ENCODE measurements around the gene MAMLD1. TPM values are rescaled to one million over a fixed set of nuclear protein-coding genes. Genes with fewer than 3 reads are reported as not detected.
A peak's percentile ranks its signal among the peaks of the same experiment; 100 is the strongest.

MAMLD1 gene
- total RNA-seq, 4 donors from 2014 or later: 0.20 to 1.2 (median 0.95) TPM; not detected in 1

DNA sequence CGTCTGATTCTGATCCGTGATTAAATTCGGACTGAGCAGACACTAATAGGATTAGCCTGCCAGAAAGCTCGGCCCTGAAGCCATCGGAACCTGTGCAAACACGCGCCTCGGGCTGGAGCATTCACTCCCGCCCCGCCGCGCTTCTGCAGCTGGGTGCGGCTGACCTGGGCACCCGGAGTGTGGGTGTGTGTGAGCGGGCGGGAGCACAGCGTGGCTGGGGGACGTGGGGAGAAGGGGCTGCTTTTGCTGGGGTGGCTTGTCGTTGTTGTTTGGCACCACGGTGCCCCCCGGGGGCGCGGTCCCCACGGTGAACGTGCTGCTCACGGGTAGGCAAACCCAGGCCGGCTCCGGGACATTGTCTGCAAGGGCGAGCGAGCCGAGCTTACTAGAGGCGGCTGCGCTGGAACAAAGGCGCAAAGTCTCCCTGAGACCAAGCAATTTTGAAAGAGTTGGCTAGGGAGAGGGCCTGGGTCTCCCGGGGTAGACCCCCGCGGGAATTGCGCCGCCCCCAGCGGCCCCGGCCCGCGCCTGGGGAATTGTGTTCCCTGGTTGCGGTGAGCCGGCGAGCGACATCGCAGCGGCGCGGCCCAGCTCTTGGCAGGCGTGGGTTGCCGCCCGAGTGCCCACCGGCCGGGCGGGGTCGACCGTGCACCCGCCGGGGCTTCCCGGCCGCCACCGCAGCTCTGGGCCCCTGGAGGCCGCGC is 1.4 kb downstream of the MAMLD1 start:
- WGBS, 2 donors (ENCODE audit: low coverage in 1 of 2): 44% methylated on average over 42 of the region's 66 CpGs; no CpG with 5 or more reads in 1 of the 2 donors

GRCh38 chrX:150365051-150365989 is 2.2 kb downstream of the MAMLD1 start:
- H3K36me3 ChIP-seq: no peaks in the 10 kb centered on the region
- in situ Hi-C loops (cut with MboI; ENCODE audit: low pct_ligation_motif_present in 1 of 4, low pct_unique_long_range_greater_than_20kb in 1 of 4, low sequenced_read_pairs in 3 of 4): loop anchor here in 2 of 4 donors (25.0 kb wide), 1 partner anchor 403 kb away; no protein-coding TSS in a partner anchor
- DNase-seq: peak; percentile 65
- 45% methylated on average over 58 of the region's 75 CpGs; no CpG with 5 or more reads in 1 of the 2 donors for WGBS, 2 donors (ENCODE audit: low coverage in 1 of 2)
- peak overlapping the region; percentile 42 to 68 (median 43) for H3K4me3 ChIP-seq
- intact Hi-C loops (cut with DNase I; ENCODE audit: low total_unique reads): loop anchor here (5.0 kb wide), 1 partner anchor 177 kb away; no protein-coding TSS in a partner anchor
- TF ChIP-seq POLR2AphosphoS5 (IDR thresholded peaks at IDR 0.05): no peak
- TF ChIP-seq EP300 (IDR thresholded peaks at IDR 0.05; ENCODE audit: low read depth): no peak
- peak; percentile 17 for TF ChIP-seq POLR2A (IDR thresholded peaks at IDR 0.05)
- TF ChIP-seq CTCF (IDR thresholded peaks at IDR 0.05): peak; percentile 31 to 43 (median 42)
- H3K27me3 ChIP-seq: peaks cover 34% of the 10 kb centered on the region
- H3K4me1 ChIP-seq: peaks cover 0 to 28% (median 9%) of the 10 kb centered on the region in 4 donors
- no peaks in the 10 kb centered on the region for H3K9me3 ChIP-seq
- peak overlapping the region; percentile 79 to 88 (median 85) for H3K27ac ChIP-seq

More for the DNA sequence above, 1.4 kb downstream of the MAMLD1 start:
- Histone ChIP-seq H3K27ac (peak overlapping the region; percentile 79 to 88 (median 85)), H3K4me3 (peak overlapping the region; percentile 20 to 68 (median 43)), H3K4me1 (peaks cover 0 to 28% (median 9%) of the 10 kb centered on the region in 4 donors), H3K9me3 (no peaks in the 10 kb centered on the region), H3K36me3 (no peaks in the 10 kb centered on the region), H3K27me3 (peaks cover 34% of the 10 kb centered on the region)
- TF ChIP-seq POLR2A (IDR thresholded peaks at IDR 0.05) (no peak), POLR2AphosphoS5 (IDR thresholded peaks at IDR 0.05) (no peak), EP300 (IDR thresholded peaks at IDR 0.05; ENCODE audit: low read depth) (no peak), CTCF (IDR thresholded peaks at IDR 0.05) (no peak)
- DNase-seq: peak; percentile 21
- intact Hi-C loops (cut with DNase I; ENCODE audit: low total_unique reads): loop anchor here (5.0 kb wide), 1 partner anchor 178 kb away; no protein-coding TSS in a partner anchor
- in situ Hi-C loops (cut with MboI; ENCODE audit: low pct_ligation_motif_present in 1 of 4, low pct_unique_long_range_greater_than_20kb in 1 of 4, low sequenced_read_pairs in 3 of 4): loop anchor here in 2 of 4 donors (25.0 kb wide), 1 partner anchor 402 kb away; no protein-coding TSS in a partner anchor

DNA sequence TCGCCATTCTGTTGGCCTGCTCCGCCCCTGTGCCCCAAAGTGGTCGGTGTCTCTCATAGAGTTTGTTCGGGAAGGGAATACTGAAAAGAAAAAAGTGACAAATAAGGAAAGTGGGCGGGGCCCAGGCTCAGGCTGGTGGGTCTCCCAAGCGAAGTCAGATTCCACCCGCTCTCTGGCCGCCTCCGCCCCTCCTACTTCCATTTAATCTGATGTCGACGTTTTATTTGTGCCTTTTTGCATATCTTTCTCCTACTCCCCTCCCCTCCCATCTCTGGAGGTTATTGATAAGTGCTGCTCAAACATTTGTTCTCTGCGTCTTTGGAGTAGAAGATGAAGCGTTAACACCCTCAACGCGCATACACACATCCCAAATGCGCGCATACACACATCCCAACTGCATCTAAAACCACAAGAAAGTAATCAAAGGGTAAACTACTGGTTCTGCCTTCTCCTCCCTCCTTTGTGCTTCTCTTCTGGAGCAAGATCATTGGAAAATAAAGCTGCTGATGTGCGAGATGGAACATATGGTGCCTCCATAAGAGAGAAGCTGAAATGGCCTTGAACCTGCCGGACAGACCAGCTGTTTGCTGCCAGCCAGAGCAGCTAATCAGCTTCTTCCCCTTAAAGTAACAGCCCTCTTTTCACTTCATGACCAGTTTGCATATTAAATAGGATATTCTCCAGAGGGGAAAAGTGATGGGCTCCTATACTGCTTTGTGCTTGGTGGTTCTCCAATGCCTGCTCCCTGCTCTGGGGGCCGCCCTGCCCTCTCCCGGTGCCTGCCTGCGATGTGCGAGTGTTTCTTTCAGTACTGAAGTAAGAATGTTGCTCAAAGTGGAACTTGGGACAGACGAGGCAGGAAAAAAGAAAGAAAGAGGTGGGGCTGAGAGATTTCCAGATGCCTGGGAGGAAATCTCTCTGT is 3.1 kb downstream of the MAMLD1 start:
- Histone ChIP-seq H3K36me3 (no peaks in the 10 kb centered on the region), H3K27me3 (peaks cover 29% of the 10 kb centered on the region), H3K27ac (peak overlapping the region; percentile 79 to 88 (median 85)), H3K9me3 (no peaks in the 10 kb centered on the region), H3K4me3 (peak overlapping the region; percentile 42 to 68 (median 43)), H3K4me1 (peaks cover 0 to 26% (median 9%) of the 10 kb centered on the region in 4 donors)
- peak; percentile 33 for DNase-seq
- TF ChIP-seq CTCF (IDR thresholded peaks at IDR 0.05): no peak
- no peak for TF ChIP-seq POLR2A (IDR thresholded peaks at IDR 0.05)
- no peak for TF ChIP-seq EP300 (IDR thresholded peaks at IDR 0.05; ENCODE audit: low read depth)
- TF ChIP-seq POLR2AphosphoS5 (IDR thresholded peaks at IDR 0.05): no peak
- 20 to 28% methylated on average over 1 to 24 of the region's 24 CpGs for WGBS, 2 donors (ENCODE audit: low coverage in 1 of 2)
- in situ Hi-C loops (cut with MboI; ENCODE audit: low pct_ligation_motif_present in 1 of 4, low pct_unique_long_range_greater_than_20kb in 1 of 4, low sequenced_read_pairs in 3 of 4): loop anchor here in 2 of 4 donors (25.0 kb wide), 1 partner anchor 404 kb away; no protein-coding TSS in a partner anchor
- intact Hi-C loops (cut with DNase I; ENCODE audit: low total_unique reads): loop anchor here (5.0 kb wide), 1 partner anchor 176 kb away; no protein-coding TSS in a partner anchor

All from transverse colon (tissue), 4 donors.